Neural cell (in vitro differentiated cells): ENCODE measurements around the gene BRF1.

Experiments
- CTCF ChIP-seq: fragments of 450-650 bp; IDR thresholded peaks from 2 replicates; pipeline ENCODE4 v1.5.1; 2014; ENCODE audit warnings: antibody characterized with exemption, mild to moderate bottlenecking, moderate library complexity; ENCODE audit not compliant: poor library complexity, severe bottlenecking
- EP300 ChIP-seq: fragments of 450-650 bp; conservative IDR thresholded peaks from 2 replicates; pipeline ENCODE4 v1.6.1; 2014; ENCODE audit warnings: antibody characterized with exemption, mild to moderate bottlenecking, moderate library complexity; ENCODE audit not compliant: poor library complexity, severe bottlenecking
- EZH2 ChIP-seq: fragments of 200-600, 300-800 bp; shearing (Covaris generic), sonication (generic); IDR thresholded peaks from 2 replicates; pipeline ENCODE4 v1.6.1; 2014; ENCODE audit warnings: antibody characterized with exemption, low read length, borderline replicate concordance, mild to moderate bottlenecking; ENCODE audit not compliant: insufficient read depth, poor library complexity, severe bottlenecking
- MXI1 ChIP-seq: fragments of 450-650 bp; conservative IDR thresholded peaks from 2 replicates; pipeline ENCODE4 v1.6.1; 2014; ENCODE audit warnings: antibody characterized with exemption, mild to moderate bottlenecking; ENCODE audit not compliant: poor library complexity, severe bottlenecking
- POLR2AphosphoS5 ChIP-seq: IDR thresholded peaks from 2 replicates; pipeline ENCODE4 v1.6.1; 2012
- RAD21 ChIP-seq: fragments of 450-650 bp; conservative IDR thresholded peaks from 2 replicates; pipeline ENCODE4 v1.6.1; 2014; ENCODE audit warnings: antibody characterized with exemption, mild to moderate bottlenecking, moderate library complexity
- REST ChIP-seq: IDR thresholded peaks from 2 replicates; pipeline ENCODE4 v1.6.1; 2012; ENCODE audit warnings: borderline replicate concordance
- SMC3 ChIP-seq: fragments of 450-650 bp; conservative IDR thresholded peaks from 2 replicates; pipeline ENCODE4 v1.6.1; 2014; ENCODE audit warnings: antibody characterized with exemption, mild to moderate bottlenecking, moderate library complexity; ENCODE audit not compliant: poor library complexity
- TAF1 ChIP-seq: IDR thresholded peaks from 2 replicates; pipeline ENCODE4 v1.6.1; 2012; ENCODE audit warnings: low read depth

- no peak for TF ChIP-seq SMC3
- no peak for TF ChIP-seq CTCF
- no peak for TF ChIP-seq EP300
- no peak for TF ChIP-seq TAF1
- no peak for TF ChIP-seq MXI1
- TF ChIP-seq POLR2AphosphoS5, result no peak
- TF ChIP-seq EZH2, result no peak
- no peak for TF ChIP-seq RAD21
- TF ChIP-seq REST, result no peak
Observed at GRCh38 chr14:105223770-105224544, 76.8 kb downstream of the BRF1 start.
